AG04449 (cell line): ENCODE data around the gene FOXP1.

Experiments
- CTCF ChIA-PET: fragments of 350-600 bp; formaldehyde crosslinking; extraction: SDS; loops from one replicate; lab custom pipeline; 2021; ENCODE audit warnings: antibody characterized with exemption; lab: Yijun Ruan, JAX
- POLR2A ChIA-PET: fragments of 400-600, 350-600 bp; formaldehyde crosslinking; extraction: SDS; loops from one replicate; lab custom pipeline; 2020; ENCODE audit warnings: antibody characterized with exemption, inconsistent platforms; lab: Yijun Ruan, JAX
- DNase-seq: peaks from one replicate; pipeline ENCODE4 v3.0.0-alpha.2; 2010; ENCODE audit warnings: low read depth, low spot score
- H3K4me3 ChIP-seq: 2 replicates; pipeline ENCODE4 v1.5.1; 2011; ENCODE audit warnings: low read depth, mild to moderate bottlenecking, control low read depth, low read length
- CTCF ChIP-seq: IDR thresholded peaks from one replicate; pipeline ENCODE4 v1.5.1; 2011; ENCODE audit warnings: mild to moderate bottlenecking, moderate library complexity, low read length, control low read depth, inconsistent platforms; ENCODE audit not compliant: insufficient read depth; ENCODE audit errors: missing control alignments

The FOXP1 gene

GRCh38 chr3:71125738-71126137 is 457.8 kb downstream of the FOXP1 start:
- no peak overlapping the region for H3K4me3 ChIP-seq
- ChIA-PET CTCF (no interaction called here), POLR2A (no interaction called here)
- no peak for TF ChIP-seq CTCF
- DNase-seq = no peak

GRCh38 chr3:71124048-71124447 is 459.5 kb downstream of the FOXP1 start:
- H3K4me3 ChIP-seq = no peak overlapping the region
- ChIA-PET CTCF (no interaction called here), POLR2A (no interaction called here)
- no peak for TF ChIP-seq CTCF
- no peak for DNase-seq

GRCh38 chr3:71122641-71123040 is 460.9 kb downstream of the FOXP1 start:
- no peak for TF ChIP-seq CTCF
- POLR2A ChIA-PET = interaction anchor here (0.5 kb wide), 1 partner anchor 33 kb away, joined by 3 read pairs; no protein-coding TSS in a partner anchor
- H3K4me3 ChIP-seq = no peak overlapping the region
- no peak for DNase-seq
- CTCF ChIA-PET = no interaction called here

GRCh38 chr3:71121429-71122167 is 461.9 kb downstream of the FOXP1 start:
- ChIA-PET POLR2A (no interaction called here), CTCF (no interaction called here)
- no peak for TF ChIP-seq CTCF
- DNase-seq = no peak
- H3K4me3 ChIP-seq = no peak overlapping the region

GRCh38 chr3:71120012-71120411 is 463.5 kb downstream of the FOXP1 start:
- H3K4me3 ChIP-seq = no peak overlapping the region
- ChIA-PET POLR2A (no interaction called here), CTCF (no interaction called here)
- no peak for TF ChIP-seq CTCF
- no peak for DNase-seq

GRCh38 chr3:71119171-71119570 is 464.4 kb downstream of the FOXP1 start:
- TF ChIP-seq CTCF = no peak
- ChIA-PET POLR2A (no interaction called here), CTCF (interaction anchor here (1.1 to 1.3 kb wide), 2 partner anchors 45 to 568 kb away, joined by 3 read pairs; no protein-coding TSS in a partner anchor)
- no peak for DNase-seq
- no peak overlapping the region for H3K4me3 ChIP-seq
